Left kidney (tissue), 1 donor: Measurements from ENCODE around the gene LRSAM1. TPM values are rescaled to one million over a fixed set of nuclear protein-coding genes. Genes with fewer than 3 reads are reported as not detected.

Experiments used
- polyA plus RNA-seq: library from polyadenylated mRNA; unstranded; fragments of 120-200 nt; gene quantifications from one replicate; pipeline ENCODE4 v1.2.1, GENCODE V29; 2013; ENCODE audit not compliant: insufficient read length

LRSAM1 gene
- polyA plus RNA-seq, 1 donor, result 18.1 TPM

Other genes starting within 250 kb of the LRSAM1 start
- 19.8 TPM for gene GARNL3, start 186.7 kb upstream of the LRSAM1 start, polyA plus RNA-seq
- 19.9 TPM for gene SLC2A8, start 54.3 kb upstream of the LRSAM1 start, polyA plus RNA-seq
- gene ZNF79, start 27.1 kb upstream of the LRSAM1 start, polyA plus RNA-seq, result 6.9 TPM
- gene RPL12, start 104 bp upstream of the LRSAM1 start, polyA plus RNA-seq, result 1,367 TPM
- gene STXBP1, start 160.8 kb downstream of the LRSAM1 start, polyA plus RNA-seq, result 32.2 TPM